Measurements from ENCODE around the gene ITGB4.
A peak's percentile ranks its signal among the peaks of the same experiment; 100 is the strongest.

ITGB4 gene

DNA sequence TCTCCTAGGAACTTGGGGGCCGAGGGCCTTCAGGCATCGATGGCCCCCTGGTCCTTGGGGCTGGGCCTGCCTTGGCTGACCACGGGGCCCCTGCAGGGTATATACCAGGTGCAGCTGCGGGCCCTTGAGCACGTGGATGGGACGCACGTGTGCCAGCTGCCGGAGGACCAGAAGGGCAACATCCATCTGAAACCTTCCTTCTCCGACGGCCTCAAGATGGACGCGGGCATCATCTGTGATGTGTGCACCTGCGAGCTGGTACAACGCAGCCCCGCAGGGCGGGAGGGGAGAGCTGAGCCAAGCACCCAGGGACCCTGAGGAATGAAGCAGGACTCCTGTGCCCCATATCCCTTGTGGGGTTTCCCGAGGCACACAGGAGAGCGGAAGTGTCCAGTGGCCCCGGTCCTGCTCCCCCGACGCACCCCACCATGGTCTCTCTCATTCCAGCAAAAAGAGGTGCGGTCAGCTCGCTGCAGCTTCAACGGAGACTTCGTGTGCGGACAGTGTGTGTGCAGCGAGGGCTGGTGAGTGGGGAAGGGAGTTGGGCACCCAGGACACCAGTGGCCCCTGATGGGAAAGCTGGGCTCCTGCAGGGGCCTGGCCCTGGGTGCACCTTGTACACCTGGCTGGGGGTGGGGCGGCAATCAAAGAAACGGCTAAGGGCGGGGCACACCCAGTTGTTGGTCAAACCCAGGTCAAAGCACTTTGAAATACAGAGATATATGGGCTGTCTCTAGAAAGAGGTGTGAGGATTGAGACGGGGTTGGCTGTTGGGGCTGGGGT, 10.6 kb downstream of the ITGB4 start:
- DNase-seq, result no peak

DNA sequence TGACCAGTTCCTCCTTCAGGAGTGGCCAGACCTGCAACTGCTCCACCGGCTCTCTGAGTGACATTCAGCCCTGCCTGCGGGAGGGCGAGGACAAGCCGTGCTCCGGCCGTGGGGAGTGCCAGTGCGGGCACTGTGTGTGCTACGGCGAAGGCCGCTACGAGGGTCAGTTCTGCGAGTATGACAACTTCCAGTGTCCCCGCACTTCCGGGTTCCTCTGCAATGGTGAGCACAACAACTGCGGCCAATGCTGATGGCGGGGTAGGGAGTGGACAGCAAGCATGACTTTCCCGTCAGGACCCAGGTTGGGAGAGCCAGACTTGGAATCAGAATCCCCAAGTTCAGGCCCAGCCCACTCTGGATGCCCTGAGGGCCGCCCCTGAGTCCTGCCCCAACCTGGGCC, 12.2 kb downstream of the ITGB4 start:
- no peak for DNase-seq

DNA sequence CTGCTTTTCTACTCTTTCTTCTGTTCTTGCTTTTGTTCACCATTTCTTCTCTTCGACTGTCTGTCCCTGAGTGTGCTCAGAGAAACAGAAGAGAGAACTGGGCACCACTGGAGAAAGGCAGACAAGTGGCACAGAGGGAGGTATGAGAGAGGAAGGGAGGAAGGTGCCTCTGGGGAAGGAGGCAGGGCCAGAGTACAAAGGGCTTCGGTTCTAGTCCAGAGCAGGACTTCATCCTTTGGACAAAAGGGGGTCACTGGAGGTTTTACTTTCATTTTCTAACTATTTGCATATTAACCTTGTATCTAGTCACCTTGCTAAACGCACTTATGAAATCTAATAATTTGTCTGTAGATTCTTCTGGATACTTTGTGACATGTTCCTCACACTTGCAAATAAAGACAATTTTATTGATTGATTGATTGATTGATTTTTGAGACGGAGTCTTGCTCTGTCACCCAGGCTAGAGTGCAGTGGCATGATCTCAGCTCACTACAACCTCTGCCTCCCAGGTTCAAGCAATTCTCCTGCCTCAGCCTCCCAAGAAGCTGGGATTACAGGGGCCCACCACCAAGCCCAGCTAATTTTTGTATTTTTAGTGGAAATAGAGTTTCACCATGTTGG, 13.5 kb downstream of the ITGB4 start:
- DNase-seq, result no peak

DNA sequence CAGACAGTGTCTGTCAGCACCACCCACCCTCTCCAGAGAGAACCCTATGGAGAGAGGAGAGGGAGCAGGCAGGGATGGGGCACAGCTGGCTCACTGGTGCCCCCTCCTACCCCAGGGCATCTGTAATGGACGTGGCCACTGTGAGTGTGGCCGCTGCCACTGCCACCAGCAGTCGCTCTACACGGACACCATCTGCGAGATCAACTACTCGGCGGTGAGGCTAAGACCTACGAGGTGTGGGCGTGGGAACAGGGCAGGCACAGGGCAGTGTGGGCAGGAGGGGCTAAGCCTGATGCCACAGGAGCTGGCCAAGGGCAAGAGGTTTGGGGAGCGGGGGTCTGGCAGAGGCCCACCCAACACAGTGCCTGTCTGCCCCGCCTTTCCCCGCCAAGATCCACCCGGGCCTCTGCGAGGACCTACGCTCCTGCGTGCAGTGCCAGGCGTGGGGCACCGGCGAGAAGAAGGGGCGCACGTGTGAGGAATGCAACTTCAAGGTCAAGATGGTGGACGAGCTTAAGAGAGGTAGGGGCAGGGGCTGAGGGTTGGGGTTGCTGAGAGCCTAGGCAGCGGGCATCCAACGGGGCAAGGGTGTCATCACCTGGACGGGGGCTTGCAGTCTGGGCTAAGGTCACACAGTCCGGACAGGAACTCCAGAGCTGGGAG, 15.0 kb downstream of the ITGB4 start:
- no peak for DNase-seq

DNA sequence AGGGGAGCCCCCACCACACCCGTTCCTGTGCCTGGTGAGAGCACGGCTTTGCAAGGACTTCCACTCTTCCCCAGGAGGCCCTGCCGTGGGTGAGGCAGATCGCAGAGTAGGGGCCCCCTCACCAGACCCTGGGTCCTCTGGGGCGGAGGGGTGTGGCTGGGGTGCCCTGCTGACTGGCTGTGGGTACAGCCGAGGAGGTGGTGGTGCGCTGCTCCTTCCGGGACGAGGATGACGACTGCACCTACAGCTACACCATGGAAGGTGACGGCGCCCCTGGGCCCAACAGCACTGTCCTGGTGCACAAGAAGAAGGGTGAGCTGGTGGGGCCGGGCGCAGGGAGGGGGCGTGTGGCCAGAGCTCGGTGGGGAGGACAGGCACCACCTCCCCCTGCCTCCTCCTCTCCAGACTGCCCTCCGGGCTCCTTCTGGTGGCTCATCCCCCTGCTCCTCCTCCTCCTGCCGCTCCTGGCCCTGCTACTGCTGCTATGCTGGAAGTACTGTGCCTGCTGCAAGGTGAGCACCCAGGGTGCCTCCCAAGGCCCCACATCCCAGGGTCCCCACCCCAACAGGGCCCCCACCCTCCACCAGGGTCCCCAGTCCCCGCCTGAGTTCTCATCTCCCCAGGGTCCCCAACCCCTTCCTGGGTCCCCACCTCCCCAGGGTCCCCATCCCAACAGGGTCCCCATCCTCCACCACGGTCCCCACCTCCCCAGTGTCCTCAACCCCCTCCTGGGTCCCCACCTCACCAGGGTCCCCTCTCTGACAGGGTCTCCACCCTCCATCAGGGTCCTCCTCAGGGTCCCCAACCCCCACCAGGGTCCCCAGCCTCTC, 16.1 kb downstream of the ITGB4 start:
- DNase-seq, result no peak

DNA sequence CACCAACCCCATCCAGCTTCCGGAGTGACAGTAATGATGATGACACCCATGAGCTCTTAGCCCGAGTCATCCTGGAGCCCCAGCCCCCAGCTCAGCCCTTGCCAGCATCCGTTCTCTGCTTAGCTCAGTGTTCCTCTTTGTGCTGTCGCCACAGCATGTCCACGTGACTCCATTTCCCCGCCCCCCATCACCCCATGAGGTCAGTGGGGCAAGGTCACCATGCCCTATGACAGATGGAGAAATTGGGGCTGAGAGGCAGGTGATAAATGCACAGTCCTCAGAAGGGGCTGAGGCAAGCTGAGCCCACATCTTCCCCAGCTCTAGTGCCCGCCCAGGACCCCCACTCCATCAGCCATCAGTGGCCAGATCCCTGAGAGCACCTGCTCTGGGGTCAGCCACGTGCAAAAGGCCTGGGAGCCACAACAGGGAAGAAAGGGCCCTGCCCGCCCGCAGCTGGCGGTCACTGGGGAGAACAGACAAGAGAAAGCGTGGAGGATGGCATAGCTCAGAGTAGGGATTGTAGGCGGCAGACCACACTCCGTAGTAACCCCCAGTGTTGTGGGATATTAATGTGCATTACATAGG, 17.1 kb downstream of the ITGB4 start:
- DNase-seq, result peak; percentile 93 to 96 (median 95)

DNA sequence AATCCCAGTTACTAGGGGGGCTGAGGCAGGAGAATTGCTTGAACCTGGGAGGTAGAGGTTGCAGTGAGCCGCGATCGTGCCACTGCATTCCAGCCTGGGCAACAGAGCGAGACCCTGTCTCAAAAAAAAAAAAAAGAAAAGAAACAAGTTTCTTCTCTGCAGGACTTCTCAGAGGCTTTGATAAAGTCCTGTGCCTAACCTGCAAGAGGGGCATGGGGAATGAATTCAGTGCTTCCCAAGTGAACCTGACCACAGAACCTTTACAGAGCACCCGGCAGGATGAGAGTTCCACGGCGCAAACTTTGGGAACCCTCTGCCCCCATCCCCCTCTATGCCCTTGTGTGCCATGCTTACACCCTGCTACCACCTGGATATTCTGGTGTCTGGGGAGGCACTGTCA, 17.9 kb downstream of the ITGB4 start:
- DNase-seq, result no peak

DNA sequence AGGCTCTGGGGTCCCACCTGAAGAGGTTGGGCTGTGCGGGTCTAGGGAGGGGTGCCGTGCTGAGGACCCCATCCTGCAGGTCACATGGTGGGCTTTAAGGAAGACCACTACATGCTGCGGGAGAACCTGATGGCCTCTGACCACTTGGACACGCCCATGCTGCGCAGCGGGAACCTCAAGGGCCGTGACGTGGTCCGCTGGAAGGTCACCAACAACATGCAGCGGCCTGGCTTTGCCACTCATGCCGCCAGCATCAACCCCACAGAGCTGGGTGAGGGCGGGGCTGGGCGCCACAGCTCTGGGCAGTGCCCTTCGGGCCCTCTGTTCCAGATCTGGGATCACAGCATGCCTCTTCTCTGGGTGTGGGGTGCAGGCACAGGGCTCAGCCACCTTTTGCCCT, 18.5 kb downstream of the ITGB4 start:
- DNase-seq, result no peak

DNA sequence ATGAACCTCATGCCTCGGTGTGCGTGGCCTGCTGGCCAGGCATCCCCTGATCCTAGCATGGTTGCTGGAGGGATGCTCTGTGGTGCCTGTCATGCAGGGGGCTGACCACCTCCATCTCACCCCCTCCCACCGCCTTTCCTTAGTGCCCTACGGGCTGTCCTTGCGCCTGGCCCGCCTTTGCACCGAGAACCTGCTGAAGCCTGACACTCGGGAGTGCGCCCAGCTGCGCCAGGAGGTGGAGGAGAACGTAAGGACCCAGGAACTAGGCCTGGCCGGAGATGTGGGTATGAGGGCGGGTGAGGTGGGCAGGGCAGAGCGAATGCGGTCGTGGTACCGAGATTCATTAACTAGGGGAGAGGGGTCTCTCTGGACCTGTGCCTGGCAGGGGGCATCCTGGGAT, 19.0 kb downstream of the ITGB4 start:
- DNase-seq, result no peak

DNA sequence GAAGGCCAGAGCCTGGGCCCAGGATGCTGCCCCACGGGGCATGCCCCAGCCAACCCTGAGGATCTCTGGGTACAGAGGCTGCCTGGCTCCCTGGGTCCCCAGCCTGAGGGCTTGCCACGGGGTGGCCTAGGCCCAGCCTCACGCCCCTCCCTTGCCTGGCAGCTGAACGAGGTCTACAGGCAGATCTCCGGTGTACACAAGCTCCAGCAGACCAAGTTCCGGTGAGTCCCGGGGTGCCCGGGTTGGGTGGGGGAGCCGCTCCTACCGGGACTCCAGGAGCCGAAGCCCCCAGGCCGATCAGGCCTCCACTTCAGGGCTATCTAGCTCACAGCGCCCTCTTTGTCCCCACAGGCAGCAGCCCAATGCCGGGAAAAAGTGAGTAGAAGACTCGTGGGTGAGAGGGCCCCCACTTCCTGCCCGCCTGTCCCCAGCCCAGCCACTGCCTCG, 19.4 kb downstream of the ITGB4 start:
- DNase-seq, result no peak

DNA sequence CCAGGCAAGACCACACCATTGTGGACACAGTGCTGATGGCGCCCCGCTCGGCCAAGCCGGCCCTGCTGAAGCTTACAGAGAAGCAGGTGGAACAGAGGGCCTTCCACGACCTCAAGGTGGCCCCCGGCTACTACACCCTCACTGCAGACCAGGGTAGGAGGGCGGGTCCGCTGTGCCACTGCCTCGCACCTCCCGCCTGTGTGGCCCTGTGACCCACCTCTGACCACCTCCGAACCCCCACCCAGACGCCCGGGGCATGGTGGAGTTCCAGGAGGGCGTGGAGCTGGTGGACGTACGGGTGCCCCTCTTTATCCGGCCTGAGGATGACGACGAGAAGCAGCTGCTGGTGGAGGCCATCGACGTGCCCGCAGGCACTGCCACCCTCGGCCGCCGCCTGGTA, 21.1 kb downstream of the ITGB4 start:
- no peak for DNase-seq

DNA sequence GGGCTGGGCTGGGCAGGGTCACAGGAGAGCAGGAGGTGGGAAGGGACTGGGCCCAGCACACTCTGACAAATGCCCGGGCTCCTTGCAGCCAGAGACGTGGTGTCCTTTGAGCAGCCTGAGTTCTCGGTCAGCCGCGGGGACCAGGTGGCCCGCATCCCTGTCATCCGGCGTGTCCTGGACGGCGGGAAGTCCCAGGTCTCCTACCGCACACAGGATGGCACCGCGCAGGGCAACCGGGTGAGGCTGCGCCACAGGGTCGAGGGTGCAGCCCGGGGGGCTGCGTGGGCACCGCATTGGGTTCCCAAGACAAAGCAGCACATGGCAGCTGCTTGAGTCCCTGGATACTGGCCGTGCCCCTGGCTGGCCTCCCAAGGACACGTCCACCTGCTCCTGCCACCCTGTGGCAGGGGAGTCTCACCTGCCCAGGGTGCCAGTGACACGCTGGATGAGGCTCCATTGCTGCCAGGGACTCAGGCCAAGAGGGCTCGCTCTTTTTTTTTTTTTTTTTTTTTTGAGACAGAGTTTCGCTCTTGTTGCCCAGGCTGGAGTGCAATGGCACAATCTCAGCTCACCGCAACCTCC, 22.5 kb downstream of the ITGB4 start:
- DNase-seq, result no peak

DNA sequence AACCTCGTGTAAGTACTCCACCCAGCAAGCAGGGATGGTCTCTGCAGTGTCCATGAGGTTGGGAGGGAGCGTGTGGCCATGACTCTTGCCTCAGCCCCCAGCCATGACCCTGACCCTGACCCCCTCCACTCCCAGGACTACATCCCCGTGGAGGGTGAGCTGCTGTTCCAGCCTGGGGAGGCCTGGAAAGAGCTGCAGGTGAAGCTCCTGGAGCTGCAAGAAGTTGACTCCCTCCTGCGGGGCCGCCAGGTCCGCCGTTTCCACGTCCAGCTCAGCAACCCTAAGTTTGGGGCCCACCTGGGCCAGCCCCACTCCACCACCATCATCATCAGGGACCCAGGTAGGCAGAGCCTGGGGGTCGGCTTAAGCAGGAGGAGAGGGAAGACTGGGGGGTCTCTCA, 27.4 kb downstream of the ITGB4 start:
- no peak for DNase-seq

DNA sequence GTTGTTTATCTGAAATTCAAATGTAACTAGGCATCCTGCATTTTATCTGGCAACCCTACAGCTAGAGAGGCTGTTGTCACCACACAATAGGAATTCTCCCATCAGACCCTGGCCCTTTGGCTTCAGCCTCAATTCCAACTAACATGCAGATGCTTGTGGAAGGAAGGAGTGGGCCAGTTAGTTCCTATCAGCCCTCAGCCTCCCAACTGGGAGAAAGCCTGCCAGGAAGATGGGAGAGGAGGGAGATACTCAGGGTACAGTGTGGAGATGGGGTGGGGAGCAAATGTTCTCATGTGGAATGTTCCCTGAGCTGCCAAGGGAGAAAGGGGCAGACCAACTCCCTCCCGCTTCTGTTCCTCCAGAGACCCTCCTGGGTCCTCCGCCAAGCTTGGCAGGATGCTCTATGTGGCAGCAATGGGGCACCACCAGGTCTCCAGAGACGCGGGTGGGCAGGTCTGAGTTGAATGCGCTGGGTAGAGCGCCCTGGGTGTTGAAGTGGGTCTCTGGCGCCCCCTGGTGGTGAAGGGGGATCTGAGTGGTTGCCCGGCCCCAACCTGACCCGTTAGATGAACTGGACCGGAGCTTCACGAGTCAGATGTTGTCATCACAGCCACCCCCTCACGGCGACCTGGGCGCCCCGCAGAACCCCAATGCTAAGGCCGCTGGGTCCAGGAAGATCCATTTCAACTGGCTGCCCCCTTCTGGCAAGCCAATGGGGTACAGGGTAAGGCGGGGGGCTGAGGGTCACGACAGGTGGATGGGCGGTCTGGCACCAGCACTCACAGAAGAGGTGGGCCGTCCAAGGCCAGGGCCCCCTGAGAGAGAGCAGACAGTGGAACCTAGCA, 28.5 kb downstream of the ITGB4 start:
- DNase-seq, result peak; percentile 87 to 94 (median 93)

DNA sequence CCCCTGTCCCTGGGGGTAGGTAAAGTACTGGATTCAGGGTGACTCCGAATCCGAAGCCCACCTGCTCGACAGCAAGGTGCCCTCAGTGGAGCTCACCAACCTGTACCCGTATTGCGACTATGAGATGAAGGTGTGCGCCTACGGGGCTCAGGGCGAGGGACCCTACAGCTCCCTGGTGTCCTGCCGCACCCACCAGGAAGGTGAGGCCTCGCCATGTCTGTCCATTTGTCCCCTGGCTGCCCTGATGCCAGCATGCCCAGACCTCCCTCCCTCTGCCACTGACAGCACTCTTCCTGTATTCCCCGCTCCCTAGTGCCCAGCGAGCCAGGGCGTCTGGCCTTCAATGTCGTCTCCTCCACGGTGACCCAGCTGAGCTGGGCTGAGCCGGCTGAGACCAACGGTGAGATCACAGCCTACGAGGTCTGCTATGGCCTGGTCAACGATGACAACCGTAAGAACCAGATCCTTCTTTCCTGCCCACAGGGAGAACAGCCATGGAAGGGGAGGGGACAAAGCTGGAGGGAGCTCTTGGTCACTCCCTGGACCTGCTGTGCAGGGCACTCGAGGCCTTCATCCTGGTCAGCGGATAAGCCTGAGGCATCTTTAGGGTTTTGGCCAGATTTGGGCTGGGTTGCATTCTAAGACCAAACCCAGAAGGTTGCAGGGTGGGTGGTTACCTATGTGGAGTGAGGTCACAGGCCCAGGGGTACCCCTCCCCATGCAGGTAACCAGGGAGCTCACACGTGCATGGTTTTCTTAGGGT, 29.6 kb downstream of the ITGB4 start:
- no peak for DNase-seq

DNA sequence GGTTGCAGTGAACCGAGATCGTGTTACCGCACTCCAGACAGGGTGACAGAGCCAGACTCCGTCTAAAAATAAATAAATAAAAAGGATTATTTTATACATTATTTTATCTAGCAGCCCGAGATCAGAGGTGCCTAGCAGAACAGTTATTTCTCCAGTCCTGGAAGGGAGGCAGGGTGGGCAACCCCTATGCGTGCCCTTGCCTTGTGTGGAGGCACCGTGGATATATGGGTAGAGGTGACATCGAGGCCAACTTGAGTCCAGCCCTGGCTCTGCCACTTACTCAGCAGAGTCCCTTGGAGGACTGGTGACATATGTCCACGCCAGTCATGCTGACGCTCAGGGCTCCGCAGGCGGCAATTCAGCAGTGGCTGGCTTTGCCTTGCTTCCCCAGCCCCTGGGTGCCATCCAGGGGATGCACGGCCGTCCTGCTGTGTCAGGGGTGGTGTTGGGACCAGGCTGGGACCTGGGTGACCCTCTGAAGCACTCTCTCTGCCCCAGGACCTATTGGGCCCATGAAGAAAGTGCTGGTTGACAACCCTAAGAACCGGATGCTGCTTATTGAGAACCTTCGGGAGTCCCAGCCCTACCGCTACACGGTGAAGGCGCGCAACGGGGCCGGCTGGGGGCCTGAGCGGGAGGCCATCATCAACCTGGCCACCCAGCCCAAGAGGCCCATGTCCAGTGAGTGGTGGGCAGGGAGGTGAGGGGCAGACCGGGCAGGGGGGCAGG, 30.6 kb downstream of the ITGB4 start:
- no peak for DNase-seq

DNA sequence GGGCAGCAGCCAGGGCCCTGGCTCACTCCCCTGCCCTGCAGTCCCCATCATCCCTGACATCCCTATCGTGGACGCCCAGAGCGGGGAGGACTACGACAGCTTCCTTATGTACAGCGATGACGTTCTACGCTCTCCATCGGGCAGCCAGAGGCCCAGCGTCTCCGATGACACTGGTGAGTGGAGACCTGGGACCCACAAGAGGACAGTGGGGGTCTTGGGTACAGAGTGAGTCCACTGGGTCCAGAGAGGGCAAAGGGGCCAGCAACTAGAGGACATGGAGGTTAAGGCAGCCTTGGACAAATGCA, 31.1 kb downstream of the ITGB4 start:
- no peak for DNase-seq

DNA sequence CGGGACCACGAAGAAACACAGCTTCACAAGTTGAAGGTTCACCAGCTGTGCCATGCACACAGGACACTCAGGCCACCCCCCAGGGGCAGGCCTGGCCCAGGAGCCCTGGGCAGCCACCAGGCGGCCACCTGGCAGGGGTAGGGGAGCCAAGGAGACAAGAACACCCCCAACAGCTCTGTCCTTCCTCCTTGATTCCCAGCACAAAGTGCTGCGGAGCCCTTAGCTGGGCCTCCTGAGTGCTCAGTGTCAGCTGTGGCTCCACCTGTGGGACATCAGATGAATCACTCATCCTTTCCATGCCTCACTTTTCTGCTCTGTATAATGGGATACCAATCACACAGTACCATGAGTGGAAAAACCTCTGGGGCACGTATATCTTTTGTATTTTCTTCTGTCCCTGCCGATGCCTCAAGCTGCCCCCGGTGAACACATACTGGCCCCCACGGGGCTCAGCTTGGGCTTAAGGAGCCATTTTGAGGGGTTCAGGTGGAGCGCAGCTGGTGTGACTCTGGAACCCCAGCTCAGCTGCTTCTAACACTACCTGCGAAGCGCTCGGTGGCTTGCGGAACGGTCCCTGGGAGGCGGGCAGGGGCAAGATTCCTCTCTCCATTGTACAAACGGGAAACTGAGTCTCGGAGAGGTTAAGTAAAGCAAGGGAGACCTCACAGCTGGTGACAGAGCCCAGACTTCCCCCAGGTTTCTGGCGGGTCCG, 31.7 kb downstream of the ITGB4 start:
- no peak for DNase-seq

Data from suppressor macrophage (primary cell).